SU-DHL-6 (cell line): Measurements from ENCODE around the gene PRSS21.

Experiments
- EZH2phosphoT487 ChIP-seq: fragments of 200-600 bp; sonication (generic), shearing (Covaris generic); conservative IDR thresholded peaks from 2 replicates; pipeline ENCODE4 v1.6.1; 2018; ENCODE audit warnings: mild to moderate bottlenecking, antibody characterized with exemption, low read length, moderate library complexity, mixed read lengths
- TF ChIP-seq, protein P1 (sequence below): fragments of 200-600 bp; sonication (generic); IDR thresholded peaks from one replicate; pipeline ENCODE4 v1.5.1; 2017; ENCODE audit warnings: antibody characterized with exemption, mild to moderate bottlenecking, low read length, moderate library complexity; ENCODE audit not compliant: insufficient read depth, poor library complexity, severe bottlenecking

DNA sequence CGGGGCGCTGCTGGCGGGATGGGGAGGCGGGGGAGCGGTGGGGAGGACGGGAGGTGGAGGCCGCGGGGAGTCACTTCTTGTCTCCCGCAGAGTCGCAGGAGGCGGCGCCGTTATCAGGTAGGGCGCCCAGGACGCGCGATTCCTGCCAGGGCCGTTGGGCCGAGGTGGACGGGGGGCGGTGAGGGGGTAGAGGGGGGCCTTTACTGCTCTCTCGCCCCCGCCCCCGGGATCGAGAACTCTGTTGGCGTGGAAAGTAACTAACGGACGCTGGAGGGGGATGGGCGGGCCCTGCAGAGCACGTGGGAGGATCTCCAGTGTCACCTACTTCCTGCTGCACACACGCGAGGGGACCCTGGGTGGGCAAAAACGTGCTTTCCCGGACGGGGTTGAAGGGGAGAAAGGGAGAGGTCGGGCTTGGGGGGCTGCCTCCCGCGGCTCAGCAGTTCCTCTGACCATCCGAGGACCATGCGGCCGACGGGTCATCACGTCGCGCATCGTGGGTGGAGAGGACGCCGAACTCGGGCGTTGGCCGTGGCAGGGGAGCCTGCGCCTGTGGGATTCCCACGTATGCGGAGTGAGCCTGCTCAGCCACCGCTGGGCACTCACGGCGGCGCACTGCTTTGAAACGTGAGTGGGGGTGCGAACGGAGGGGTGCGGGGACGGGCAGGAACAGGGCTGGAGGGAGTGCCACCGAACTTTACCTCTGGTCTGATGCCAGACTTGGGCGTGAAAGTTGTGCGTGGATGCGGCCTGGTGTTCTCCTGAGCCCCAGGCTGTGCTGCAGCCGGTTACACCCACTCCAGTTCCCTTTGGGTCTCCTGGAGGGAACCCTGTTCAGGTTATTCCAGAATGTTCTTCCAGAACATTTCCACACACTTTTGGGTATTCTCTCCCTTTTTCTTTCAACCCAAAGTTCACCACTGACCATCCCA, 569 bp downstream of the PRSS21 start:
- TF ChIP-seq, protein P1, sequence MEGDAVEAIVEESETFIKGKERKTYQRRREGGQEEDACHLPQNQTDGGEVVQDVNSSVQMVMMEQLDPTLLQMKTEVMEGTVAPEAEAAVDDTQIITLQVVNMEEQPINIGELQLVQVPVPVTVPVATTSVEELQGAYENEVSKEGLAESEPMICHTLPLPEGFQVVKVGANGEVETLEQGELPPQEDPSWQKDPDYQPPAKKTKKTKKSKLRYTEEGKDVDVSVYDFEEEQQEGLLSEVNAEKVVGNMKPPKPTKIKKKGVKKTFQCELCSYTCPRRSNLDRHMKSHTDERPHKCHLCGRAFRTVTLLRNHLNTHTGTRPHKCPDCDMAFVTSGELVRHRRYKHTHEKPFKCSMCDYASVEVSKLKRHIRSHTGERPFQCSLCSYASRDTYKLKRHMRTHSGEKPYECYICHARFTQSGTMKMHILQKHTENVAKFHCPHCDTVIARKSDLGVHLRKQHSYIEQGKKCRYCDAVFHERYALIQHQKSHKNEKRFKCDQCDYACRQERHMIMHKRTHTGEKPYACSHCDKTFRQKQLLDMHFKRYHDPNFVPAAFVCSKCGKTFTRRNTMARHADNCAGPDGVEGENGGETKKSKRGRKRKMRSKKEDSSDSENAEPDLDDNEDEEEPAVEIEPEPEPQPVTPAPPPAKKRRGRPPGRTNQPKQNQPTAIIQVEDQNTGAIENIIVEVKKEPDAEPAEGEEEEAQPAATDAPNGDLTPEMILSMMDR, result no peak
- no peak for TF ChIP-seq EZH2phosphoT487
